HCT116 (cell line): Measurements from ENCODE around the gene DGKB. TPM values are rescaled to one million over a fixed set of nuclear protein-coding genes. Genes with fewer than 3 reads are reported as not detected.

Source experiments
- ATAC-seq: fragments of 200-7000 bp; cut with Tn5 transposase; 2 replicates; pipeline ENCODE4 v1.9.1; 2020; ENCODE audit warnings: mild to moderate bottlenecking, moderate library complexity
- BruUV-seq: library from RNA; stranded (reverse); fragments of 400-500 nt; replicated peaks from 2 replicates; lab custom pipeline; 2021; lab: Mats Ljungman, UMichigan
- CTCF ChIA-PET: fragments of 300-600 bp; sonication (Branson Sonifier 250); formaldehyde crosslinking; loops from one replicate; lab custom pipeline; 2021; ENCODE audit warnings: antibody characterized with exemption; lab: Charles Lee
- POLR2A ChIA-PET: fragments of 300-600, 350-600 bp; sonication (Branson Sonifier 250); formaldehyde crosslinking; loops from one replicate; lab custom pipeline; 2021; ENCODE audit warnings: antibody characterized with exemption; lab: Charles Lee
- RAD21 ChIA-PET, 2 experiments: fragments of 300-600 bp; sonication (Branson Sonifier 250); formaldehyde crosslinking; loops; one replicate each; lab custom pipeline; 2023; ENCODE audit warnings: low total read pairs in 2 of 2; ENCODE audit not compliant: uncharacterized antibody in 2 of 2, unreplicated experiment in 2 of 2, low non-redundant PET in 1 of 2; lab: Charles Lee
- DNase-seq: peaks from one replicate; pipeline ENCODE4 v3.0.0-alpha.2; 2010; ENCODE audit warnings: low read depth, low spot score
- H2AFZ ChIP-seq: fragments of 200-600 bp; shearing (Covaris generic), sonication (generic); 2 replicates; pipeline ENCODE4 v1.6.1; 2017; ENCODE audit warnings: low read depth, mixed run types, mixed read lengths, antibody characterized with exemption, low read length; ENCODE audit not compliant: poor library complexity, severe bottlenecking
- H3K27ac ChIP-seq: 2 replicates; pipeline ENCODE4 v1.5.1; 2012; ENCODE audit warnings: low read depth, low read length
- H3K27me3 ChIP-seq: fragments of 200-600 bp; sonication (generic); 2 replicates; pipeline ENCODE4 v1.6.1; 2016; ENCODE audit warnings: mixed run types, low read length, mixed read lengths; ENCODE audit not compliant: insufficient read depth
- H3K36me3 ChIP-seq, 2 experiments: fragments of 200-500 bp in 1 of 2; fragments of 200-600 bp in 1 of 2; sonication (Bioruptor generic) in 1 of 2; sonication (generic) in 1 of 2; 2 replicates each; pipeline versions ENCODE4 v1.5.1 to v1.6.1; 2014 to 2016; ENCODE audit warnings: low read length in 2 of 2, inconsistent platforms in 1 of 2, mixed read lengths in 1 of 2, mixed run types in 1 of 2; ENCODE audit not compliant: insufficient read depth in 2 of 2, control insufficient read depth in 1 of 2
- H3K4me1 ChIP-seq, 2 experiments: fragments of 200-600 bp in 1 of 2; sonication (generic) in 1 of 2; 2 replicates each; pipeline versions ENCODE4 v1.5.1 to v1.6.1; 2012 to 2017; ENCODE audit warnings: low read length in 2 of 2, inconsistent platforms in 1 of 2, mild to moderate bottlenecking in 1 of 2, mixed read lengths in 1 of 2, mixed run types in 1 of 2, moderate library complexity in 1 of 2; ENCODE audit not compliant: insufficient read depth in 2 of 2, control insufficient read depth in 1 of 2
- H3K4me2 ChIP-seq: fragments of 200-600 bp; sonication (generic); 2 replicates; pipeline ENCODE4 v1.6.1; 2017; ENCODE audit warnings: mixed run types, low read length, mixed read lengths
- H3K4me3 ChIP-seq, 2 experiments: fragments of 200-600 bp in 1 of 2; sonication (generic) in 1 of 2; replicated peaks in 1 of 2; 2 replicates each; pipeline ENCODE4 v1.5.1; 2011 to 2016; ENCODE audit warnings: low read length in 2 of 2, control low read depth in 1 of 2, low read depth in 1 of 2, mild to moderate bottlenecking in 1 of 2, mixed read lengths in 1 of 2, mixed run types in 1 of 2
- H3K79me2 ChIP-seq: fragments of 200-600 bp; sonication (generic); 2 replicates; pipeline ENCODE4 v1.6.1; 2017; ENCODE audit warnings: mild to moderate bottlenecking, mixed run types, low read length, moderate library complexity, mixed read lengths; ENCODE audit not compliant: insufficient read depth
- H3K9ac ChIP-seq: fragments of 200-600 bp; sonication (generic); 2 replicates; pipeline ENCODE4 v1.6.1; 2016; ENCODE audit warnings: low read length, mixed read lengths
- H3K9me2 ChIP-seq: fragments of 200-600 bp; sonication (generic), shearing (Covaris generic); 2 replicates; pipeline ENCODE4 v1.6.1; 2017; ENCODE audit warnings: mixed run types, mild to moderate bottlenecking, moderate library complexity; ENCODE audit not compliant: insufficient read depth
- H3K9me3 ChIP-seq, 2 experiments: fragments of 200-500 bp in 1 of 2; fragments of 200-600 bp in 1 of 2; sonication (Bioruptor generic) in 1 of 2; sonication (generic) in 1 of 2; 2 replicates each; pipeline ENCODE4 v1.6.1; 2014 to 2017; ENCODE audit warnings: low read length in 2 of 2, mixed read lengths in 2 of 2, inconsistent platforms in 1 of 2, low read depth in 1 of 2, mild to moderate bottlenecking in 1 of 2, mixed run types in 1 of 2, moderate library complexity in 1 of 2; ENCODE audit not compliant: control insufficient read depth in 1 of 2, insufficient read depth in 1 of 2
- H4K20me1 ChIP-seq: fragments of 200-600 bp; sonication (generic), shearing (Covaris generic); 2 replicates; pipeline ENCODE4 v1.6.1; 2017; ENCODE audit warnings: mixed run types, mild to moderate bottlenecking, moderate library complexity; ENCODE audit not compliant: insufficient read depth
- CBX3 ChIP-seq: IDR thresholded peaks from 2 replicates; pipeline ENCODE4 v1.6.1; 2012; ENCODE audit warnings: low read depth
- CEBPB ChIP-seq: IDR thresholded peaks from 2 replicates; pipeline ENCODE4 v1.6.1; 2012; ENCODE audit warnings: low read depth
- EGR1 ChIP-seq: IDR thresholded peaks from 2 replicates; pipeline ENCODE4 v1.6.1; 2012; ENCODE audit warnings: low read depth
- ELF1 ChIP-seq: IDR thresholded peaks from 2 replicates; pipeline ENCODE4 v1.6.1; 2012; ENCODE audit warnings: low read depth, borderline replicate concordance
- EZH2 ChIP-seq: fragments of 200-600 bp; sonication (generic); IDR thresholded peaks from 2 replicates; pipeline ENCODE4 v1.6.1; 2017; ENCODE audit warnings: antibody characterized with exemption, mixed run types
- FOSL1 ChIP-seq: IDR thresholded peaks from 2 replicates; pipeline ENCODE4 v1.6.1; 2012; ENCODE audit warnings: low read depth
- MAX ChIP-seq: IDR thresholded peaks from 2 replicates; pipeline ENCODE4 v1.6.1; 2012
- POLR2A ChIP-seq: IDR thresholded peaks from 2 replicates; pipeline ENCODE4 v1.7.0; 2011; ENCODE audit warnings: borderline replicate concordance; ENCODE audit not compliant: insufficient read depth, insufficient read length; ENCODE audit errors: extremely low read depth
- POLR2AphosphoS5 ChIP-seq: IDR thresholded peaks from 2 replicates; pipeline ENCODE4 v1.6.1; 2011; ENCODE audit warnings: mild to moderate bottlenecking, low read depth, low read length, moderate library complexity
- intact Hi-C: fragments of 100-400 bp; cut with micrococcal nuclease; formaldehyde crosslinking; loops from 2 replicates; pipeline ENCODE4 v1.10.0; 2022
- total RNA-seq: library from RNA; stranded (reverse); gene quantifications from one replicate; pipeline ENCODE4 v1.2.1, GENCODE V29; 2021; ENCODE audit not compliant: unreplicated experiment

Gene DGKB
- total RNA-seq, 1 experiment from 2014 or later: 0.05 TPM

DNA sequence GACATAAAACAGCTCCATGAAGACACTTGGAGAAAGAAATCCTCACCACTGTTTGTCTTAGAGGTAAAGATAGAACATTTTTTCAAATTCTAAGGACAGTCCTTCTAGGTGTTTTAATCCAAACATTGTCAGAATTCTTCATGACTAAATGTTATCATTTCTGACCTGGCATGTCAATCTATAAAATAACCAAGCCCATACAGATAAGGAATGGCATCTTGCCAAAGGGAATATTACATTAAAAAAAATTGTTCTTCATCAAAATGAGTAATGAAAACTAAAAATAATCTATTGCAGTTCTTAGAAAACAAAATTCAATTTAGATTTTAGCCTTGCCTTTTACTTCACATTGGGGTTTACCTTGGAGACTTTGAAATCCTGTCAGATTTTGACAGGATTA is 33.6 kb downstream of the DGKB start:
- Histone ChIP-seq H3K9ac (no peak overlapping the region), H3K9me3 (no peaks in the 10 kb centered on the region), H3K4me1 (no peaks in the 10 kb centered on the region), H3K27ac (no peak overlapping the region), H3K79me2 (no peaks in the 10 kb centered on the region), H3K4me3 (no peak overlapping the region), H4K20me1 (no peaks in the 10 kb centered on the region), H3K9me2 (no peaks in the 10 kb centered on the region), H3K27me3 (no peaks in the 10 kb centered on the region), H3K4me2 (no peak overlapping the region), H2AFZ (no peak overlapping the region), H3K36me3 (no peaks in the 10 kb centered on the region)
- ChIA-PET CTCF (no interaction called here), POLR2A (no interaction called here), RAD21 (interaction anchor here in 1 of 2 experiments (0.7 kb wide), 1 partner anchor 144 kb away, joined by 3 read pairs; no protein-coding TSS in a partner anchor)
- no TSS peak for BruUV-seq
- no peak for TF ChIP-seq EZH2
- no peak for TF ChIP-seq ELF1
- no peak for TF ChIP-seq CEBPB
- no peak for TF ChIP-seq POLR2A
- no peak for DNase-seq
- intact Hi-C loops: no loop called here
- ATAC-seq: no peak

GRCh38 chr7:14861456-14861855 is 41.1 kb downstream of the DGKB start:
- no peaks in the 10 kb centered on the region for H3K36me3 ChIP-seq
- no peak for ATAC-seq
- H3K4me2 ChIP-seq: no peak overlapping the region
- H3K9me3 ChIP-seq: no peaks in the 10 kb centered on the region
- H3K27ac ChIP-seq: no peak overlapping the region
- CTCF ChIA-PET: no interaction called here
- H2AFZ ChIP-seq: no peak overlapping the region
- H3K79me2 ChIP-seq: no peaks in the 10 kb centered on the region
- H3K9ac ChIP-seq: no peak overlapping the region
- no TSS peak for BruUV-seq
- no peaks in the 10 kb centered on the region for H4K20me1 ChIP-seq
- no peaks in the 10 kb centered on the region for H3K4me1 ChIP-seq
- POLR2A ChIA-PET: no interaction called here
- no peaks in the 10 kb centered on the region for H3K27me3 ChIP-seq
- intact Hi-C loops: no loop called here
- RAD21 ChIA-PET: no interaction called here
- no peak for DNase-seq
- TF ChIP-seq EGR1: no peak
- no peak for TF ChIP-seq POLR2AphosphoS5
- TF ChIP-seq MAX: no peak
- TF ChIP-seq CBX3: no peak
- no peak for TF ChIP-seq POLR2A
- no peak for TF ChIP-seq FOSL1
- H3K9me2 ChIP-seq: no peaks in the 10 kb centered on the region
- no peak overlapping the region for H3K4me3 ChIP-seq
